Sigmoid colon (tissue), 4 donors: Measurements from ENCODE around the gene SLC22A31.

Source experiments
- CTCF ChIP-seq, 4 experiments: fragments of 450-650 bp in 3 of 4; fragments of 200-600 bp in 1 of 4; IDR thresholded peaks; one replicate each; pipeline ENCODE4 v1.5.1; 2016 to 2019; ENCODE audit warnings: antibody characterized with exemption in 4 of 4, mild to moderate bottlenecking in 3 of 4, moderate library complexity in 2 of 4
- EP300 ChIP-seq, 4 donors: sonication (generic); formaldehyde crosslinking; IDR thresholded peaks; one replicate each; pipeline ENCODE4 v1.6.1; 2017; ENCODE audit warnings: antibody characterized with exemption in 4 of 4
- POLR2A ChIP-seq, 2 donors: fragments of 450-650 bp; IDR thresholded peaks; one replicate each; pipeline ENCODE4 v1.6.1; 2016; ENCODE audit warnings: antibody characterized with exemption in 2 of 2, mild to moderate bottlenecking in 2 of 2, moderate library complexity in 2 of 2
- POLR2AphosphoS5 ChIP-seq, 4 donors: sonication (generic); formaldehyde crosslinking; IDR thresholded peaks; one replicate each; pipeline ENCODE4 v1.6.1; 2017; ENCODE audit warnings: antibody characterized with exemption in 4 of 4

GRCh38 chr16:89190150-89190958 is 10.0 kb downstream of the SLC22A31 start:
- TF ChIP-seq CTCF (IDR thresholded peaks at IDR 0.05) (no peak), POLR2A (IDR thresholded peaks at IDR 0.05) (no peak), POLR2AphosphoS5 (IDR thresholded peaks at IDR 0.05) (no peak), EP300 (IDR thresholded peaks at IDR 0.05) (no peak)
